Stimulated activated naive CD8-positive, alpha-beta T cell treated with anti-CD3 and anti-CD28 coated beads, Interleukin-15, amount 100 ng/mL, for 72 hours (primary cell): Measurements from ENCODE around the gene C4B.
"Not testable (repeated sequence)": the region's sequence is repeated elsewhere in the genome, so short reads cannot be mapped to it uniquely, and the experiment has no call there.

ENCODE experiments used
- ATAC-seq: fragments of 150-1000 bp; cut with Tn5 transposase; 2 replicates; pipeline ENCODE4 v1.10.0; 2021; ENCODE audit warnings: mild to moderate bottlenecking, moderate library complexity
- DNase-seq, 2 donors: peaks; one replicate each; pipeline ENCODE4 v3.0.0; 2021 to 2022
- H3K27ac Mint-ChIP-seq, 2 donors: one replicate each; pipeline ENCODE4 v1.8.0; 2022; ENCODE audit warnings: mild to moderate bottlenecking in 2 of 2, mixed read lengths in 2 of 2, moderate library complexity in 2 of 2
- H3K27me3 Mint-ChIP-seq: one replicate; pipeline ENCODE4 v1.8.0; 2022; ENCODE audit warnings: mixed read lengths
- H3K4me1 Mint-ChIP-seq: one replicate; pipeline ENCODE4 v1.8.0; 2022; ENCODE audit warnings: mild to moderate bottlenecking, mixed read lengths
- H3K4me3 Mint-ChIP-seq, 2 donors: one replicate each; pipeline ENCODE4 v1.8.0; 2022; ENCODE audit warnings: mild to moderate bottlenecking in 2 of 2, mixed read lengths in 2 of 2, moderate library complexity in 1 of 2
- H3K9me3 Mint-ChIP-seq, 2 donors: one replicate each; pipeline ENCODE4 v1.8.0; 2022; ENCODE audit warnings: mixed read lengths in 2 of 2

Gene C4B

GRCh38 chr6:32039321-32040274 lies 25.0 kb downstream of the C4B start:
- not testable (repeated sequence) for H3K4me3 Mint-ChIP-seq, H3K27ac Mint-ChIP-seq, H3K9me3 Mint-ChIP-seq, DNase-seq, ATAC-seq, H3K27me3 Mint-ChIP-seq
- peaks cover 11% of the 10 kb centered on the region for H3K4me1 Mint-ChIP-seq

GRCh38 chr6:32040299-32041049 lies 25.9 kb downstream of the C4B start:
- ATAC-seq, result not testable (repeated sequence)

GRCh38 chr6:32041050-32041321 lies 26.4 kb downstream of the C4B start:
- not testable (repeated sequence) for H3K4me3 Mint-ChIP-seq, H3K9me3 Mint-ChIP-seq, DNase-seq, H3K27me3 Mint-ChIP-seq, H3K27ac Mint-ChIP-seq, ATAC-seq
- H3K4me1 Mint-ChIP-seq, result peaks cover 11% of the 10 kb centered on the region

More at GRCh38 chr6:32040299-32041049, 25.9 kb downstream of the C4B start:
- not testable (repeated sequence) for H3K4me3 Mint-ChIP-seq, DNase-seq, H3K27ac Mint-ChIP-seq, H3K27me3 Mint-ChIP-seq, H3K9me3 Mint-ChIP-seq
- H3K4me1 Mint-ChIP-seq, result peaks cover 11% of the 10 kb centered on the region

DNA sequence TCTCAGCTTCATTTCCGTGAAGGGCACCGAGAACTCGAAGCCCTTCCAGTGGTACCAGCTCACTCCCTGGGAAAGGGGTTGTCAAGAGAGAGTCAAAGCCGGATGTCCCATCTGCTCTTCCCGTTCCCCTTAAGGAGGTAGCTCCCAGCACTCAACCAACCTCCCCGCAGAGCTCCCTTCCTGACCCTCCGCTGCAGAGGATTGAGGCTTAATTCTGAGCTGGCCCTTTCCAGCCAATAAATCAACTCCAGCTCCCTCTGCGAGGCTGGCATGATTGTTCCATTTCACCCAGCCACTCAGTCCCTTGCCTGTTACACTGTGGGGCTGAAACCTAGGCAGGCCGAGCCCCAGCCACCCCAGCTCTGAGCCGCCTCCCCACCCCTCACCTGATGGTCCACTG lies 26.8 kb downstream of the C4B start:
- H3K9me3 Mint-ChIP-seq, H3K4me3 Mint-ChIP-seq, H3K27me3 Mint-ChIP-seq, H3K27ac Mint-ChIP-seq, DNase-seq, ATAC-seq: not testable (repeated sequence)
- H3K4me1 Mint-ChIP-seq, result peaks cover 11% of the 10 kb centered on the region

DNA sequence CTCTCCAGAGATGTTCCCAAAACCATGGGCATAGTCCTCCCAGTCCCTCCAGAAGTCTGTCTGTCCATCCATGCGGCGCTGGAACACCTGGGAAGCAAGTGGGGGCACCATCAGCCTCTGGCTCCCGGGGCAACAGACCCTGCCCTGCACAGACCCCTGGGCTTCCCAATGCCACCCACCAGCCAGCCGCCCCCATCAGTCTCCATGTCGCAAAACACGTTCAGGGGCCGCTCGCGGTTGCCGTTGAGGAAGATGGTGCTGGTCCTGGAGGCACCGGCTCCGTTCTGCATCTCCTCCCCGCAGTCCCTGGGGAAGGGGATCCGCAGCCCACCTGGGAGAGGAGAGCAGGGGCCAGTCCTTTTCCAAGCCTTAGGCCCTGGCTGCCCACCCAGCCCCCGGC lies 27.7 kb downstream of the C4B start:
- not testable (repeated sequence) for DNase-seq, ATAC-seq, H3K4me3 Mint-ChIP-seq, H3K9me3 Mint-ChIP-seq, H3K27me3 Mint-ChIP-seq, H3K27ac Mint-ChIP-seq, H3K4me1 Mint-ChIP-seq

- ATAC-seq, H3K27me3 Mint-ChIP-seq, H3K27ac Mint-ChIP-seq, H3K4me1 Mint-ChIP-seq, H3K9me3 Mint-ChIP-seq, DNase-seq, H3K4me3 Mint-ChIP-seq: not testable (repeated sequence)
Measured at GRCh38 chr6:32043589-32044380, 29.2 kb downstream of the C4B start.

DNA sequence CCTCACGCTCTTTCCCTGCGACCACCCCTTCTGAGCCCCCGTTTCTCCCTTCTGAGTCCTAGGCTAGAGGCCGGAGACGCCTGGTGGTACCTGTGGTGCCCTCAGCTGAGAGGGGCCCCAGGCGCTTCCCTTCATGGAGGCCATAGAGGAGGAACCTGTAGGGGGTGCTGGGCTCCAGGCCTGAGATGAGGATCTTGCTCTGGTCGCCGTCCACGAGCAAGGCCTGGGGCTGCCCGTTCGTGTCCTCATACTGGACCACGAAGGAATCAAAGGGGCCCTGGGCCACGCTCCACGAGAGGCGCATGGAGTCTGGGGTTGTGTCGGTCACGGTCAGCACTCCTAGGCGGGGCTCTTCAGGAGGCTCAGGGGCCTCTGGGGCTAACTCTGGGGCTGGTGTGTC lies 30.3 kb downstream of the C4B start:
- not testable (repeated sequence) for H3K9me3 Mint-ChIP-seq

GRCh38 chr6:32045811-32046449 lies 31.3 kb downstream of the C4B start:
- H3K27me3 Mint-ChIP-seq, result no peaks in the 10 kb centered on the region
- DNase-seq, result no peak
- ATAC-seq, result no peak
- no peak overlapping the region for H3K4me3 Mint-ChIP-seq
- peak overlapping the region in 1 of 2 donors; percentile 74 for H3K27ac Mint-ChIP-seq
- H3K9me3 Mint-ChIP-seq, result no peaks in the 10 kb centered on the region
- peaks cover 8% of the 10 kb centered on the region for H3K4me1 Mint-ChIP-seq

More for the DNA sequence above, 30.3 kb downstream of the C4B start:
- H3K27ac Mint-ChIP-seq, H3K4me3 Mint-ChIP-seq, H3K4me1 Mint-ChIP-seq, DNase-seq, H3K27me3 Mint-ChIP-seq, ATAC-seq: not testable (repeated sequence)

DNA sequence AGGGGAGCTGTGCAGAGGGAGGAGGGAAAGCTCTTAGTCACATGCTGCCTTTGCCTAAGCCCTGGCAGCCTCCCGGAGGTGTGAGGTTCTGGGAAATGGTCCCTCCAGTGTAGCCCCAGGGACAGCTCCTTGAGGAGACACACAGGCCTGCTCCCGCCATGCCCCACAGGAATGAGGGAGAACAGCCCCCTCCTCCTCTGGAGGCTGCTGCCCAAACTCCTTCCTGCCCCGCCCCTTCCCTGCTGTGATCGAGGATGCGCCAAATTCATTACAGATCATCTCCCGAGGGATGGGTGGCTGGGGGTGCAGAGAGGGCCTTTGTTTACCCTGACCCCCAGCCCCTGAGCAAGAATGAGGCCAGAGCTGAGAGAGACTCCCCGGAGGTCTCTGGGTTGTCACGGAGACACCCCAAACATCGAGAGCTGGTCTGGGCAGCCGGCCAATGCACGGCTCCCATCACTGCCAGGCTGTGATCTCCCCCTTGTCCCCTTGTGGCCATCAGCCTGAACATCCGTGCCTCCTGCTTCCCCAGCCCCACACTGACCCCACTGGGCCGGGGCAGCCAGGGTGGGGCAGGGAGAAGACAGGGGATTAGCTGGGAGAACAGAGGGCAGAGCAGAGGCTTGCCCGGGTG lies 32.0 kb downstream of the C4B start:
- ATAC-seq (no peak), DNase-seq (no peak)
- H3K9me3 Mint-ChIP-seq, result no peaks in the 10 kb centered on the region
- no peaks in the 10 kb centered on the region for H3K27me3 Mint-ChIP-seq
- no peak overlapping the region for H3K4me3 Mint-ChIP-seq
- peaks cover 8% of the 10 kb centered on the region for H3K4me1 Mint-ChIP-seq
- H3K27ac Mint-ChIP-seq, result no peak overlapping the region

- Mint-ChIP-seq H3K27ac (peak overlapping the region in 1 of 2 donors; percentile 3), H3K9me3 (no peaks in the 10 kb centered on the region), H3K27me3 (no peaks in the 10 kb centered on the region), H3K4me3 (no peak overlapping the region), H3K4me1 (peaks cover 8% of the 10 kb centered on the region)
- DNase-seq, result no peak
- no peak for ATAC-seq
Measured at GRCh38 chr6:32047084-32047478, 32.5 kb downstream of the C4B start.

- H3K27me3 Mint-ChIP-seq, result no peaks in the 10 kb centered on the region
- no peak overlapping the region for H3K27ac Mint-ChIP-seq
- ATAC-seq (no peak), DNase-seq (no peak)
- H3K4me1 Mint-ChIP-seq, result peaks cover 8% of the 10 kb centered on the region
- H3K4me3 Mint-ChIP-seq, result no peak overlapping the region
- H3K9me3 Mint-ChIP-seq, result no peaks in the 10 kb centered on the region
Measured at GRCh38 chr6:32047539-32047854, 32.9 kb downstream of the C4B start.

DNA sequence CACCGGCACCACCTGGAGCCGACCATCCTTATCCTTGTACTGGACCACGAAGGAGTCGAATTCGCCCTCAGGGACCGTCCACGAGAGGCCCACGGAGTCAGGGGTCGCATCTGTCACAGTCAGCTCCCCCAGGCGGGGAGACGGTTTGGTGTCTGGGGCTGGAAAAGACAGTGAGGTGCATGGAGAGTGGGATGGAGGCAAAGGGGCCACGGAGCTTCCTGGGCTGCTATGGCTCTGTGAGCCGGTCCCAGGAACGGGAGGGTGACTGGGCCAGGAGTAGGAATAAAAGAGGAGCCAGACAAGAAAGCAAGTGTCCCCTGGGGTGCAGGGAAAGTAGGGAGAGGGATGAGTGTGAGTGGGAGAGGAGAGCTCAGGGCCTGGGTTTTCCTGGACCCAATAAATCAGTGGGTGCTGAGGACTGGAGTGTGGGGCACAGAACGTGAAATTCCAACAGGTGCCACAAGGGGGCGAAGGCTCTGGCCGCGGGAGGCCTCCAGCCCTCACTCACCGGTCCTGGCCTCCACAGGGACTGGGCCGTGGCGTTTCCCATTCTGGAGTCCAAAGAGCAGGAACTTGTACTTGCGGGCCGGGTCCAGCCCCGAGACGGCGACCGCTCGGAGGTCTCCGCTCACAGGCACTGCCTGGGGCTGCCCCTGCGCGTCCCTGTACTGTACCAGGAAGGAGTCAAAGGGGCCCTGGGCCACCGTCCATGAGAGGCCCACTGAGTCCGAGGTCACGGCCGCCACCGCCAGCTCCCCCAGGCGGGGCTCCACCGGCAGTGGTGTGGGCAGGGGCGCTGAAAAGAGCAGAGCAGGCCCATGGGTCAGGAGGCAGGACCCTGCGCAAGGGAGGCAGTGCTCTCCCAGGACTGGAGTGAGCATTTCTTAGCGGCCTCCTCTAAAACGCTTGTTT lies 33.5 kb downstream of the C4B start:
- no peaks in the 10 kb centered on the region for H3K27me3 Mint-ChIP-seq
- H3K4me1 Mint-ChIP-seq, result peaks cover 8% of the 10 kb centered on the region
- ATAC-seq, result peak; percentile 81
- no peaks in the 10 kb centered on the region for H3K9me3 Mint-ChIP-seq
- DNase-seq, result peak; percentile 66 to 72
- no peak overlapping the region for H3K27ac Mint-ChIP-seq
- H3K4me3 Mint-ChIP-seq, result no peak overlapping the region

- DNase-seq, ATAC-seq, H3K27ac Mint-ChIP-seq, H3K4me3 Mint-ChIP-seq, H3K9me3 Mint-ChIP-seq, H3K4me1 Mint-ChIP-seq, H3K27me3 Mint-ChIP-seq: not testable (repeated sequence)
Measured at GRCh38 chr6:32049149-32049548, 34.6 kb downstream of the C4B start.

- not testable (repeated sequence) for H3K4me1 Mint-ChIP-seq, H3K4me3 Mint-ChIP-seq, H3K27me3 Mint-ChIP-seq, H3K9me3 Mint-ChIP-seq, ATAC-seq, H3K27ac Mint-ChIP-seq, DNase-seq
Measured at GRCh38 chr6:32049736-32050135, 35.1 kb downstream of the C4B start.
